HL-60 (cell line): ENCODE results near the gene NDFIP1.

ENCODE experiments used
- DNase-seq, 2 experiments: peaks; one replicate each; pipeline ENCODE4 v3.0.0-alpha.2; 2010 to 2020; ENCODE audit warnings: low read depth in 1 of 2, low spot score in 1 of 2
- H3K27ac ChIP-seq: fragments of 250-450 bp; sonication (Bioruptor Pico); replicated peaks from 2 replicates; pipeline ENCODE4 v1.5.1; 2020; ENCODE audit warnings: mild to moderate bottlenecking, moderate library complexity
- H3K27me3 ChIP-seq: fragments of 250-450 bp; sonication (Bioruptor Pico); 2 replicates; pipeline ENCODE4 v1.5.1; 2021; ENCODE audit warnings: mild to moderate bottlenecking, moderate library complexity; ENCODE audit not compliant: insufficient read depth, poor library complexity, severe bottlenecking
- H3K4me3 ChIP-seq: replicated peaks from 2 replicates; pipeline ENCODE4 v1.5.1; 2011; ENCODE audit warnings: mild to moderate bottlenecking, control low read depth, low read length; ENCODE audit not compliant: insufficient read depth
- GABPA ChIP-seq: IDR thresholded peaks from 2 replicates; pipeline ENCODE4 v1.6.1; 2012; ENCODE audit warnings: low read depth
- POLR2AphosphoS5 ChIP-seq: IDR thresholded peaks from 2 replicates; pipeline ENCODE4 v1.6.1; 2012; ENCODE audit warnings: low read depth
- SPI1 ChIP-seq: IDR thresholded peaks from 2 replicates; pipeline ENCODE4 v1.6.1; 2012; ENCODE audit warnings: low read depth, mild to moderate bottlenecking, borderline replicate concordance
- TF ChIP-seq, protein P1 (sequence below): IDR thresholded peaks from 2 replicates; pipeline ENCODE4 v1.6.1; 2012; ENCODE audit warnings: low read depth; ENCODE audit not compliant: insufficient replicate concordance
- TF ChIP-seq, protein P2 (sequence below): IDR thresholded peaks from one replicate; pipeline ENCODE4 v1.5.1; 2011; ENCODE audit warnings: low read length, control low read depth, inconsistent platforms; ENCODE audit not compliant: insufficient read depth

Gene NDFIP1

DNA sequence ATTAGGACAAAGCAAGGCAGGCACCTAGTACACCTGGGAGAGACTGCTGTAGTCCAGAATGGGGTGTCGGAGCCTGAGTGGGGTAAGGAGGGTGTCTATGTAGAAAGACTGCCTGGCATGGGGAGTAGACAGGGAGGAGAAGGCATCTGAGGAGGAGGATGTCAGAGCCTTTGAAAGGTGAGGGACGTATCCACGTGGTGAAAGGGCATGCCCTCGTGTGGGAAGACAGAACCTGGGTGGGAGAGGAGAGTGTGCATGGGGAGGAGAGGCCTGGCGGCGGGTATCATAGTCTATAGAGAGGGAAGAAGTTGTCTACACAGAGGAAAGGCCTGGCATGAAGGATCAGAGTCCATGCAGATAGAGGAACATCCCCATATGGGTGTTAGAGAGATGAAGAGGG is 91.8 kb downstream of the NDFIP1 start:
- peaks cover 3% of the 10 kb centered on the region for H3K27me3 ChIP-seq
- TF ChIP-seq, protein P1, sequence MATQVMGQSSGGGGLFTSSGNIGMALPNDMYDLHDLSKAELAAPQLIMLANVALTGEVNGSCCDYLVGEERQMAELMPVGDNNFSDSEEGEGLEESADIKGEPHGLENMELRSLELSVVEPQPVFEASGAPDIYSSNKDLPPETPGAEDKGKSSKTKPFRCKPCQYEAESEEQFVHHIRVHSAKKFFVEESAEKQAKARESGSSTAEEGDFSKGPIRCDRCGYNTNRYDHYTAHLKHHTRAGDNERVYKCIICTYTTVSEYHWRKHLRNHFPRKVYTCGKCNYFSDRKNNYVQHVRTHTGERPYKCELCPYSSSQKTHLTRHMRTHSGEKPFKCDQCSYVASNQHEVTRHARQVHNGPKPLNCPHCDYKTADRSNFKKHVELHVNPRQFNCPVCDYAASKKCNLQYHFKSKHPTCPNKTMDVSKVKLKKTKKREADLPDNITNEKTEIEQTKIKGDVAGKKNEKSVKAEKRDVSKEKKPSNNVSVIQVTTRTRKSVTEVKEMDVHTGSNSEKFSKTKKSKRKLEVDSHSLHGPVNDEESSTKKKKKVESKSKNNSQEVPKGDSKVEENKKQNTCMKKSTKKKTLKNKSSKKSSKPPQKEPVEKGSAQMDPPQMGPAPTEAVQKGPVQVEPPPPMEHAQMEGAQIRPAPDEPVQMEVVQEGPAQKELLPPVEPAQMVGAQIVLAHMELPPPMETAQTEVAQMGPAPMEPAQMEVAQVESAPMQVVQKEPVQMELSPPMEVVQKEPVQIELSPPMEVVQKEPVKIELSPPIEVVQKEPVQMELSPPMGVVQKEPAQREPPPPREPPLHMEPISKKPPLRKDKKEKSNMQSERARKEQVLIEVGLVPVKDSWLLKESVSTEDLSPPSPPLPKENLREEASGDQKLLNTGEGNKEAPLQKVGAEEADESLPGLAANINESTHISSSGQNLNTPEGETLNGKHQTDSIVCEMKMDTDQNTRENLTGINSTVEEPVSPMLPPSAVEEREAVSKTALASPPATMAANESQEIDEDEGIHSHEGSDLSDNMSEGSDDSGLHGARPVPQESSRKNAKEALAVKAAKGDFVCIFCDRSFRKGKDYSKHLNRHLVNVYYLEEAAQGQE: no peak
- DNase-seq: no peak
- H3K27ac ChIP-seq: no peak overlapping the region
- H3K4me3 ChIP-seq: no peak overlapping the region

DNA sequence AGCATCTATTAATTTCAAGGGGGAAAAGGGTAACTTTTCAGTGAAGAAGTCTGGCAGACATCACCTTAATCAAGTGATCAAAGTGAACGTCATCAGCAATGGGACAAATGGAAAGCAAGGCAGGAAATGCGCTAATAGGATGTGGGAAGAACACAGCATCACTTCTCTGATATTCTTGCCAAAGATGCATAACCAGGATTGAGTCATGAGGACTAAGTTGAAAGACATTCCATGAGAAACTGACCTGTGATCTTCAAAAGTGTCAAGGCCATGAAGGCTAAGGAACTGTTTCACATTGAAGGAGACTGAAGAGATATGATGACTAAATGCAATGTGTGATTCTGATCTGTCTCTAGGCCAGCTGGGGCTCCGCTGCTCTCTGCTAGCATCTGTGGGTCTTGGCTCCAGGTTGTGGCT is 92.9 kb downstream of the NDFIP1 start:
- Histone ChIP-seq H3K4me3 (no peak overlapping the region), H3K27ac (no peak overlapping the region), H3K27me3 (peaks cover 3% of the 10 kb centered on the region)
- no peak for DNase-seq
- no peak for TF ChIP-seq SPI1
- TF ChIP-seq, protein P1: no peak
- TF ChIP-seq, protein P2, sequence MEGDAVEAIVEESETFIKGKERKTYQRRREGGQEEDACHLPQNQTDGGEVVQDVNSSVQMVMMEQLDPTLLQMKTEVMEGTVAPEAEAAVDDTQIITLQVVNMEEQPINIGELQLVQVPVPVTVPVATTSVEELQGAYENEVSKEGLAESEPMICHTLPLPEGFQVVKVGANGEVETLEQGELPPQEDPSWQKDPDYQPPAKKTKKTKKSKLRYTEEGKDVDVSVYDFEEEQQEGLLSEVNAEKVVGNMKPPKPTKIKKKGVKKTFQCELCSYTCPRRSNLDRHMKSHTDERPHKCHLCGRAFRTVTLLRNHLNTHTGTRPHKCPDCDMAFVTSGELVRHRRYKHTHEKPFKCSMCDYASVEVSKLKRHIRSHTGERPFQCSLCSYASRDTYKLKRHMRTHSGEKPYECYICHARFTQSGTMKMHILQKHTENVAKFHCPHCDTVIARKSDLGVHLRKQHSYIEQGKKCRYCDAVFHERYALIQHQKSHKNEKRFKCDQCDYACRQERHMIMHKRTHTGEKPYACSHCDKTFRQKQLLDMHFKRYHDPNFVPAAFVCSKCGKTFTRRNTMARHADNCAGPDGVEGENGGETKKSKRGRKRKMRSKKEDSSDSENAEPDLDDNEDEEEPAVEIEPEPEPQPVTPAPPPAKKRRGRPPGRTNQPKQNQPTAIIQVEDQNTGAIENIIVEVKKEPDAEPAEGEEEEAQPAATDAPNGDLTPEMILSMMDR: no peak
- no peak for TF ChIP-seq POLR2AphosphoS5
- no peak for TF ChIP-seq GABPA

DNA sequence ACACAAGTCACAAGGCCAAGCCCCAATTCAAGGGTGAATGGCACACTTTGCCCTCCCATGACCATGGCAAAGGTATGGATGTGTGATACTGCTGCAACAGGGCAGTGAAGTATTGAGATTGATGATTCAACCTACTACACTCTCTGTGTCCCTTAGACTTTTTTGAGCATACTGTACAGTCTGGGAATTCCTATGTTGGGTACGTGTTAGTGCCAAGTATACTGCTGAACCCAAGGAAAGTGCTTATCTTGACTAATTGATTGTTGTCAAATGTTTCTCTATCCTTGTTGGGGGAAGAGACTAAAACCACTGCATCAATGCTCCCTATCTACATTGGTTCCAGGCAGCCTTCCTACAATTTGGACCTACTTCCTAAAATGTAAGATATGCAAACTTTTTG is 93.7 kb downstream of the NDFIP1 start:
- no peak for DNase-seq
- H3K4me3 ChIP-seq: no peak overlapping the region
- no peaks in the 10 kb centered on the region for H3K27me3 ChIP-seq
- TF ChIP-seq GABPA: no peak
- H3K27ac ChIP-seq: no peak overlapping the region
